Left ventricle myocardium inferior (tissue), 1 donor: ENCODE measurements around the gene SPTBN1. TPM values are rescaled to one million over a fixed set of nuclear protein-coding genes. Genes with fewer than 3 reads are reported as not detected.

Experiments used
- DNase-seq: peaks from one replicate; pipeline ENCODE4 v3.0.0-alpha.2; 2020
- H3K27ac ChIP-seq: fragments of 200-600 bp; replicated peaks from 2 replicates; pipeline ENCODE4 v1.8.0; 2021
- H3K27me3 ChIP-seq: fragments of 200-600 bp; 2 replicates; pipeline ENCODE4 v1.8.0; 2021; ENCODE audit warnings: low read depth
- H3K36me3 ChIP-seq: fragments of 200-600 bp; 2 replicates; pipeline ENCODE4 v1.8.0; 2021
- H3K4me1 ChIP-seq: fragments of 200-600 bp; 2 replicates; pipeline ENCODE4 v1.8.0; 2021
- H3K4me3 ChIP-seq: fragments of 200-600 bp; 2 replicates; pipeline ENCODE4 v1.8.0; 2021; ENCODE audit warnings: mild to moderate bottlenecking, moderate library complexity
- H3K9me3 ChIP-seq: fragments of 200-600 bp; replicated peaks from 2 replicates; pipeline ENCODE4 v1.8.0; 2021
- CTCF ChIP-seq: fragments of 200-600 bp; IDR thresholded peaks from 2 replicates; pipeline ENCODE4 v1.8.0; 2021; ENCODE audit warnings: antibody characterized with exemption, mild to moderate bottlenecking, borderline replicate concordance
- intact Hi-C: fragments of 100-400 bp; cut with micrococcal nuclease; formaldehyde crosslinking; loops from one replicate; pipeline ENCODE4 v1.11.0; 2022
- total RNA-seq: library from RNA; stranded (reverse); fragmentation: NEBNext Ultra II Directional; extraction: Animal tissue kit (Norgen Biotek cat#: 25700); gene quantifications from one replicate; pipeline ENCODE4 v1.2.1, GENCODE V29; 2021
- donor health status: DM: no; HTN: yes; CAD: no; lungs with severe emphysema.

The SPTBN1 gene
- total RNA-seq, 1 donor from 2014 or later = 484 TPM

DNA sequence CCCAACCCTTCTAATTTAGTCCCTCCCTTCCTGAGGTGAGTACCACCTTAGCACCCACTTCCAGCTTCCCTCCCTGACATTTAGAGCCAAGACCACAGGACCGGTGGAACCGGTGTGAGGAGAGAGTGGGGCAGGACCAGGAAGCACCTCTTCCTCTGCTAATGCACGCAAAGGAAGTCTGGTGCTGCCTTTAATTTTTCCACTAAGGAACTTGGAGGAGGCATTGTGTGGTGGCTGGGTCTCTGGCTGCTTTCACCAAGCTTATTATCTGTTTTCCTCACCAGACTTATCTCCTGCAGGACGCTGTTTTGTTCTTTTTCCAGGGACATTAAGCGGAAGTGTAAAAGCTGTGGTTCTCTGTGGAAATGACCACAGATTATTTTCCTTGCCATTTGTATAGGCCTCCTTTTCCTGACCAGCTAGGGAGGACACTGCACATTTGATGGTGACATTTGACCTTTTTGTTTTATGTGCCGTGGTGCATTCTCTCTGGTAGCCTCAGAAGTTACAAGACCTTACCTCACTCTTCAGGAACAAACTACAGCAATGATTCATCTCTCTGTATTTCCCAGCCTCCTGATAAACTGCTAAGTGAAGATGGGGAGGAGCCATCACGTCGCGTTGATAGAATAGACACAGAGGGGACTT lies 39.8 kb upstream of the SPTBN1 start:
- TF ChIP-seq CTCF = no peak
- Histone ChIP-seq H3K27ac (peak overlapping the region; percentile 88), H3K4me1 (peaks cover 63% of the 10 kb centered on the region), H3K36me3 (no peaks in the 10 kb centered on the region), H3K9me3 (no peaks in the 10 kb centered on the region), H3K27me3 (no peaks in the 10 kb centered on the region), H3K4me3 (no peak overlapping the region)
- peak; percentile 33 for DNase-seq
- intact Hi-C loops = no loop called here

DNA sequence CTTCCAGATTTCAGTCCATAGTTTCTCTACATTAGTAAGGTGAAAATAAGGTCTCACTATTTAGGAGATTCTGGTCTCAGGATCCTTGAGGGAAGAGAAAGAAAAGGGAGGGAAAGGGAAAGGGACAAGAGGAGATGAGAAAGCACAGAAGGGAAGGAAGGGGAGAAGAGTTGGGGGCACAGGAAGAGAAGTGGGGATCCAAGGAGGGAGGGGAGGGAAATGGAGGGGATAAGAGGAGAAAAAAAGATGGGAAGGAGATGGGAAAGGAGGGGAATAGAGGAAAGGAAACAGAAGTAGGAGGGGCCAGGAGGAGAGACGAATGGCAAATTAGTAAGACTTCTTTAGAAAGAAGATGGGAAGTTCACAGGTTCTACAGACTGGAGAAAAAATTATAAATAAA lies 39.2 kb upstream of the SPTBN1 start:
- H3K9me3 ChIP-seq = no peaks in the 10 kb centered on the region
- no peak for TF ChIP-seq CTCF
- H3K4me1 ChIP-seq = peaks cover 63% of the 10 kb centered on the region
- peak overlapping the region; percentile 88 for H3K27ac ChIP-seq
- intact Hi-C loops = no loop called here
- DNase-seq = no peak
- no peak overlapping the region for H3K4me3 ChIP-seq
- no peaks in the 10 kb centered on the region for H3K27me3 ChIP-seq
- H3K36me3 ChIP-seq = no peaks in the 10 kb centered on the region

GRCh38 chr2:54417577-54417976 lies 38.5 kb upstream of the SPTBN1 start:
- no peak for TF ChIP-seq CTCF
- Histone ChIP-seq H3K27me3 (no peaks in the 10 kb centered on the region), H3K4me3 (no peak overlapping the region), H3K36me3 (no peaks in the 10 kb centered on the region), H3K9me3 (no peaks in the 10 kb centered on the region), H3K27ac (peak overlapping the region; percentile 88), H3K4me1 (peaks cover 64% of the 10 kb centered on the region)
- intact Hi-C loops = no loop called here
- no peak for DNase-seq

- no peaks in the 10 kb centered on the region for H3K36me3 ChIP-seq
- H3K27me3 ChIP-seq = no peaks in the 10 kb centered on the region
- peak overlapping the region; percentile 24 for H3K4me3 ChIP-seq
- no peaks in the 10 kb centered on the region for H3K9me3 ChIP-seq
- peaks cover 82% of the 10 kb centered on the region for H3K4me1 ChIP-seq
- no peak for TF ChIP-seq CTCF
- H3K27ac ChIP-seq = peak overlapping the region; percentile 88
- intact Hi-C loops = no loop called here
- DNase-seq = no peak
Measured at GRCh38 chr2:54419388-54419787, 36.7 kb upstream of the SPTBN1 start.

DNA sequence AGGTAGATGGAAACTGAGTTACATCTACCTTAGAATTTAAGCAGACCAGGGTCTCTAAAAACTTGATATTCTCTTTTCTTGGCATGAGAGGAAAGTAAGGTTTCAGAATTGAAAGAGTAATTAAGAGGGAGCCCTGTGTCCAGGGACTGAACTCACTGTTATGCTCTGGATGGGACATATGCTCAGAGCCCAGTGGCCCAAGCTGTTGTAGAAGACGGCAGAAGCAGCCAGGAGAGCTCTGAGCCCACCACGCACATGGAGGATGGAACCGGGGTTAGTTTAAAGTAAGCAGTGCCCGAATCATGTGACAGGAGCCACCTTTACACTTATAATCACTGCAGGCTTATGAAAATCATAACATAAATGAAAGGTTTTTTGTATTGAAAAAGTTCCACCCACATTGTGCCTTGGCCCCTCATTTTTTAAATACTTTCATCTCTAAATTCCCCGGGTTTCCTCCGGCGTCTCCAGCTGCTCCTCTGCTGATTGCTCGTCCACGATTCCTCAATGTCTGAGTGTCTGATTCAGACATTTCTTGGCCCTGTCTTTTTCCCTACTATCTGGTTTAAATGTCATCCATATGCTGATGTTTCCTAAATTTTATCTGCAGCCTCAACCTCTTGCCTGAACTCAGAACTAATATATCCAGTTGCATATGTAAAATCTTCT lies 36.1 kb upstream of the SPTBN1 start:
- H3K4me1 ChIP-seq = peaks cover 85% of the 10 kb centered on the region
- TF ChIP-seq CTCF = no peak
- DNase-seq = no peak
- H3K27me3 ChIP-seq = no peaks in the 10 kb centered on the region
- H3K9me3 ChIP-seq = no peaks in the 10 kb centered on the region
- peak overlapping the region; percentile 88 for H3K27ac ChIP-seq
- intact Hi-C loops = no loop called here
- H3K36me3 ChIP-seq = no peaks in the 10 kb centered on the region
- peak overlapping the region; percentile 24 for H3K4me3 ChIP-seq
